ENCODE results near the gene TFEB. TPM values are rescaled to one million over a fixed set of nuclear protein-coding genes. Genes with fewer than 3 reads are reported as not detected.

Gene TFEB
- total and polyA plus RNA-seq, 10 of the 15 experiments (the other 5 are each of a cell fraction or from before 2014, with no cell fraction given): 0.84 to 108 (median 60.8) TPM

GRCh38 chr6:41707565-41708200 is 27.7 kb downstream of the TFEB start:
- RAD21 ChIA-PET (ENCODE audit: unreplicated experiment): interaction anchor here (1.4 to 6.3 kb wide), 7 partner anchors 9 to 26 kb away, joined by 3 to 185 read pairs (median 30); partner anchors contain the start of gene TFEB
- H3K4me1 ChIP-seq (ENCODE audit: control insufficient read depth, insufficient read depth, low read length): peaks cover 47% of the 10 kb centered on the region
- TF ChIP-seq RAD21 (IDR thresholded peaks at IDR 0.05; ENCODE audit: insufficient read depth, low read depth, low read length) (no peak), KAT2A (conservative IDR thresholded peaks at IDR 0.05; ENCODE audit: control insufficient read depth, low read depth, low read length) (no peak), JUND (IDR thresholded peaks at IDR 0.05; ENCODE audit: low read depth, low read length) (no peak), ZBED1 (IDR thresholded peaks at IDR 0.05; ENCODE audit: borderline replicate concordance) (no peak), HDGF (IDR thresholded peaks at IDR 0.05) (no peak; the same call in none of the 2 replicates), PRDM15 (CRISPR knock-in tag; IDR thresholded peaks at IDR 0.05) (no peak), SIN3A (IDR thresholded peaks at IDR 0.05; ENCODE audit: low read depth, low read length) (0 out of 2 replicates have a peak, but pooled peaks have one; percentile 49), DPF2 (IDR thresholded peaks at IDR 0.05) (0 out of 2 replicates have a peak, but pooled peaks have one; percentile 45), ZBTB40 (IDR thresholded peaks at IDR 0.05; ENCODE audit: borderline replicate concordance) (no peak; the same call in 1 of the 2 replicates), TAF1 (IDR thresholded peaks at IDR 0.05; ENCODE audit: borderline replicate concordance, low read depth, low read length) (no peak), SUZ12 (IDR thresholded peaks at IDR 0.05; ENCODE audit: unreplicated experiment) (no peak), PML (IDR thresholded peaks at IDR 0.05; ENCODE audit: low read length) (no peak), SP1 (IDR thresholded peaks at IDR 0.05; ENCODE audit: low read depth, low read length) (no peak), TCF12 (IDR thresholded peaks at IDR 0.05; ENCODE audit: low read depth, low read length) (no peak), CREB1 (IDR thresholded peaks at IDR 0.05; ENCODE audit: low read depth) (no peak), NFYB (IDR thresholded peaks at IDR 0.05; ENCODE audit: insufficient read depth, low read depth, low read length) (0 out of 2 replicates have a peak, but pooled peaks have one; percentile 5)

More at GRCh38 chr6:41707565-41708200, 27.7 kb downstream of the TFEB start:
- ATAC-seq (peak; percentile 6), FAIRE-seq (peak; percentile 88), DNase-seq (ENCODE audit: low read depth, low spot score) (no peak)
- H3K27me3 ChIP-seq (replicated peaks in 1 of 2; ENCODE audit: control insufficient read depth in 2 of 2, insufficient read depth in 2 of 2, low read length in 1 of 2): no peaks in the 10 kb centered on the region
- POLR2A ChIA-PET: interaction anchor here (6.1 kb wide), 2 partner anchors 13 to 24 kb away, joined by 180 to 210 read pairs; partner anchors contain the start of gene TFEB
- peak overlapping the region; percentile 99 for H3K9ac ChIP-seq (ENCODE audit: control insufficient read depth, insufficient read depth, low read length)
- no peaks in the 10 kb centered on the region for H3K9me3 ChIP-seq (replicated peaks; ENCODE audit: control insufficient read depth, insufficient read depth, low read length)
- peak overlapping the region; percentile 99 for H3K4me2 ChIP-seq (ENCODE audit: control insufficient read depth, insufficient read depth)
- H2AFZ ChIP-seq (ENCODE audit: control insufficient read depth, low read depth, low read length): no peak overlapping the region
- H3K27ac ChIP-seq (ENCODE audit: control insufficient read depth, insufficient read depth): peak overlapping the region; percentile 99
- peaks cover 13 to 20% of the 10 kb centered on the region in 2 experiments for H3K36me3 ChIP-seq (ENCODE audit: control insufficient read depth in 2 of 2, insufficient read depth in 2 of 2, low read length in 1 of 2)
- SMC1A ChIA-PET (ENCODE audit: uncharacterized antibody, unreplicated experiment): interaction anchor here (1.0 to 7.2 kb wide), 6 partner anchors 9 to 384 kb away, joined by 3 to 168 read pairs (median 42); no protein-coding TSS in a partner anchor
- H4K20me1 ChIP-seq (ENCODE audit: control insufficient read depth, insufficient read depth): no peaks in the 10 kb centered on the region; the same call in 1 of the 2 replicates
- WGBS (ENCODE audit: insufficient coverage, insufficient replicate concordance, low lambda C conversion rate, missing lambda C conversion rate): under 1% methylated on average over 14 of the region's 14 CpGs
- peaks cover 89% of the 10 kb centered on the region for H3K79me2 ChIP-seq (ENCODE audit: control insufficient read depth, insufficient read depth, low read length)
- CTCF ChIA-PET: interaction anchor here (0.8 to 4.6 kb wide), 14 partner anchors 9 to 68 kb away, joined by 3 to 87 read pairs (median 17); no protein-coding TSS in a partner anchor
- H3K4me3 ChIP-seq: peak overlapping the region; percentile 85
- in situ Hi-C loops (cut with MboI): no loop called here
- intact Hi-C loops (cut with micrococcal nuclease; ENCODE audit: unreplicated experiment): loop anchor here (2.0 to 10.0 kb wide), 3 partner anchors 17 to 337 kb away; partner anchors contain the start of gene FRS3
- BruUV-seq (replicated peaks): no TSS peak

All from GM12878 (cell line).